ENCODE measurements around the gene SMIM12. TPM values are rescaled to one million over a fixed set of nuclear protein-coding genes. Genes with fewer than 3 reads are reported as not detected.

Gene SMIM12
- total RNA-seq, 1 donor from 2014 or later: 23.2 TPM

- no peak for TF ChIP-seq CTCF (IDR thresholded peaks at IDR 0.05)
- intact Hi-C loops (cut with DNase I): no loop called here
- Histone ChIP-seq H3K9me3 (no peaks in the 10 kb centered on the region), H3K4me1 (peaks cover 0 to 2% of the 10 kb centered on the region in 2 donors), H3K27me3 (no peaks in the 10 kb centered on the region), H3K36me3 (peaks cover 0 to 4% of the 10 kb centered on the region in 2 donors), H3K27ac (no peak overlapping the region), H3K4me3 (no peak overlapping the region)
- peak in 1 of 2 donors; percentile 28 for DNase-seq (ENCODE audit: low spot score in 2 of 2)
These were observed 15.3 kb downstream of the SMIM12 start for GRCh38 chr1:34844252-34844634.

DNA sequence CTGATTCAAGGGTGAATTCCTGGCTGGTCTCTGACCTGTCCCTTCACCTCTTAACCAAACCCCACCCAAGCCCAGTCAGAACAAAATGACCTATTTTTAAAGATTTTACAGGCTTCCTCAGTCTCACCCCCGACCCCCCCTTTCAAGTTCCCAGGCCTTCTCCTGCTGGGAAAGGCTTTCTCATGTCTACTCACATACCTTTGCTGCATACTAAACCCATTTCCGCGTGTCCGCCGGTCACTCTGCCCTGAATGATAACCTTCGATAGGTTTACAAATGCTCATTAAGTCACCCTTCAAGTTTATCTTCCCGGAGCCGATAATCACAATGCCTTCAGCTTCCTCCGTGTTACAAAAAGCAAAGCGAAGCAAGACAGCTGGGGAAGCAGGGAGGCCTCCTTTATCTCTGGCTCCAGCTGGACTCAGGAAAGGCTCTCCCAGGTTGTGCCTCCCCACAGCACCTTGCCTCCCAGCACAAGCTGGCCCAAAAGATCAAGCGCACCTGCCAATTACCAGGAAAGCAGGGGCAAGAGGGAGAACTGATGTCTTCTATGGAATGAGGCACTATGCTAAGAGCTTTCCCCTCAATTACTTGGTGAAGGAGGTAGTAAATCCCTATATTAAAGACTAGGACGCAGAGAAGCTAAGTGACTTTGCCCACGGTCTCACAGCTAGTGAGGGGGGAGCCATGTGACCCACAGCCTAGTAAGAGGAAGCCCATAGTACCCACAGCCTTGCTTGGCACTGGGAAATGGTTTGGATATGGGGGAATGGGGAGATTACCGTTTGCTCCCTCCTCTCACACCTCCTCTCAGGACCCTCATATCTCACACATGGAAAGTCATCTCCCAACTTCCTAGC lies 15.9 kb downstream of the SMIM12 start:
- H3K4me3 ChIP-seq: no peak overlapping the region
- no peaks in the 10 kb centered on the region for H3K27me3 ChIP-seq
- peaks cover 0 to 4% of the 10 kb centered on the region in 2 donors for H3K36me3 ChIP-seq
- DNase-seq (ENCODE audit: low spot score in 2 of 2): peak in 1 of 2 donors; percentile 40
- intact Hi-C loops (cut with DNase I): no loop called here
- TF ChIP-seq CTCF (IDR thresholded peaks at IDR 0.05): no peak
- H3K9me3 ChIP-seq: no peaks in the 10 kb centered on the region
- H3K27ac ChIP-seq: no peak overlapping the region
- peaks cover 0 to 2% of the 10 kb centered on the region in 2 donors for H3K4me1 ChIP-seq

- TF ChIP-seq CTCF (IDR thresholded peaks at IDR 0.05): no peak
- H3K4me3 ChIP-seq: no peak overlapping the region
- H3K4me1 ChIP-seq: peaks cover 0 to 2% of the 10 kb centered on the region in 2 donors
- H3K27ac ChIP-seq: no peak overlapping the region
- H3K27me3 ChIP-seq: no peaks in the 10 kb centered on the region
- H3K36me3 ChIP-seq: peaks cover 0 to 3% of the 10 kb centered on the region in 2 donors
- intact Hi-C loops (cut with DNase I): no loop called here
- H3K9me3 ChIP-seq: no peaks in the 10 kb centered on the region
- DNase-seq (ENCODE audit: low spot score in 2 of 2): peak in 1 of 2 donors; percentile 54
These were observed 16.6 kb downstream of the SMIM12 start for GRCh38 chr1:34842952-34843371.

DNA sequence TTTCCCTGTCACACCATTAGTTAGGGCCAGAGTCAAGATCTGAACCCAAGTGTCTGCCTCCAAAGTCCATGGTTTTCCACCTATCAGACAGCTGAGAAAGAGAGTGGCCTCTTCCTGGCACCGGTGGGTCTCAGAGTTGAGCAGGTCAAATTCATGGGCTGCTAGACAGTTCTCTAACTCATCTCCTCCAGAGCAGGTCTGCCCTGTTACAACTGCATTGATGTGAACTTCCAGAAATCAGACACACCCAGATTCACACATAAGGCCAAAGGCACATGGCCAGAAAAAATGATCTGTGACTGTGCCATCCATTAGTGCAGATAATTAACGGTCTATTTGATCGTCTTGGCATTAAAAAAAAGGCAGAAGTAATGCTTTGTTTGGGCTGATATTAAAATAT lies 17.5 kb downstream of the SMIM12 start:
- TF ChIP-seq CTCF (IDR thresholded peaks at IDR 0.05): no peak
- Histone ChIP-seq H3K4me1 (peaks cover 0 to 5% of the 10 kb centered on the region in 2 donors), H3K27ac (no peak overlapping the region), H3K4me3 (no peak overlapping the region), H3K27me3 (no peaks in the 10 kb centered on the region), H3K36me3 (no peaks in the 10 kb centered on the region), H3K9me3 (no peaks in the 10 kb centered on the region)
- DNase-seq (ENCODE audit: low spot score in 2 of 2): no peak
- intact Hi-C loops (cut with DNase I): no loop called here

DNA sequence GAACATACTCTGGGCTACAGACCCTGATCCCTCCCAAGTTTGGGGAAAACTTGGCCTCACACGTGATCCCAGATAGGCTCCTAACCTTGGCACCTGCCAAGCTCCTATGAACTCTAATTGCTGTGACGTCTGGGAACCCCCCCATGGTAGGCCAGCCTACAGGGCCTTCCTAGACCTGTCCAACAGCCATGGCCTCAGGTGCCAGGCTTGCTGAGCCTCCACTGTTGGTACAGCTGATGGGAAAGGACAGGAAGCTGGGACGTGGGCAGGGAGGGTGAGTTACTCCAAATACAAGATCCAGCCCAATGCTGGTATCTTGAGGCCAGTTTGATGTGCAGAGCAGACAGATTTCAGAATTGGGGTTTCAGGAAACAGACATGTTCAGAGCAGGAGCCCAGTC lies 19.1 kb downstream of the SMIM12 start:
- peaks cover 13 to 17% of the 10 kb centered on the region in 2 donors for H3K4me1 ChIP-seq
- peak in 1 of 2 donors; percentile 35 for DNase-seq (ENCODE audit: low spot score in 2 of 2)
- H3K4me3 ChIP-seq: no peak overlapping the region
- no peaks in the 10 kb centered on the region for H3K36me3 ChIP-seq
- no peak overlapping the region for H3K27ac ChIP-seq
- H3K27me3 ChIP-seq: no peaks in the 10 kb centered on the region
- TF ChIP-seq CTCF (IDR thresholded peaks at IDR 0.05): no peak
- intact Hi-C loops (cut with DNase I): no loop called here
- no peaks in the 10 kb centered on the region for H3K9me3 ChIP-seq

Data from ascending aorta (tissue), 2 donors.